Thyroid gland (tissue), 4 donors: Measurements from ENCODE around the gene ITLN2. TPM values are rescaled to one million over a fixed set of nuclear protein-coding genes. Genes with fewer than 3 reads are reported as not detected.

Source experiments
- total RNA-seq, 4 donors: library from RNA; depleted of rRNA; stranded (reverse); fragments of >200 nt; gene quantifications; one replicate each; pipeline ENCODE4 v1.2.3, GENCODE V29; 2016

ITLN2 gene
- total RNA-seq, 4 donors from 2014 or later, result not detected

Other genes with a start within 250 kb of the ITLN2 start
- gene CD48, start 243.0 kb downstream of the ITLN2 start, total RNA-seq, result 10 to 100 TPM in 1 of 4 donors, 1 to 10 TPM in 3; 3.5 to 13.6 (median 4.8) TPM
- gene SLAMF7, start 215.6 kb downstream of the ITLN2 start, total RNA-seq, result under 1 TPM; 0.22 to 0.93 (median 0.37) TPM
- gene LY9, start 158.6 kb downstream of the ITLN2 start, total RNA-seq, result 1 to 10 TPM in 1 of 4 donors, under 1 TPM in 3; 0.33 to 2.1 (median 0.63) TPM
- under 1 TPM in 1 of 4 donors, not detected in 3; 0.27 TPM for gene CD244, start 91.9 kb downstream of the ITLN2 start, total RNA-seq
- not detected for gene ITLN1, start 69.6 kb downstream of the ITLN2 start, total RNA-seq
- 100 to 1,000 TPM in 2 of 4 donors, 10 to 100 TPM in 2; 80.8 to 122 (median 98.3) TPM for gene F11R, start 66.3 kb upstream of the ITLN2 start, total RNA-seq
- gene TSTD1, start 84.2 kb upstream of the ITLN2 start, total RNA-seq, result 100 to 1,000 TPM; 256 to 466 (median 320) TPM
- 10 to 100 TPM; 56.0 to 71.0 (median 70.3) TPM for gene USF1, start 91.2 kb upstream of the ITLN2 start, total RNA-seq
- 1 to 10 TPM; 1.4 to 3.5 (median 2.9) TPM for gene ARHGAP30, start 115.1 kb upstream of the ITLN2 start, total RNA-seq
- under 1 TPM in 1 of 4 donors, not detected in 3; 0.27 TPM for gene NECTIN4, start 134.7 kb upstream of the ITLN2 start, total RNA-seq
- 10 to 100 TPM in 3 of 4 donors, 1 to 10 TPM in 1; 6.9 to 31.8 (median 19.2) TPM for gene KLHDC9, start 143.6 kb upstream of the ITLN2 start, total RNA-seq
- 10 to 100 TPM; 23.8 to 58.2 (median 30.3) TPM for gene PFDN2, start 163.2 kb upstream of the ITLN2 start, total RNA-seq
- 10 to 100 TPM; 36.4 to 50.4 (median 47.9) TPM for gene NIT1, start 163.3 kb upstream of the ITLN2 start, total RNA-seq
- 10 to 100 TPM; 27.5 to 34.6 (median 31.1) TPM for gene DEDD, start 177.9 kb upstream of the ITLN2 start, total RNA-seq
- gene UFC1, start 199.2 kb upstream of the ITLN2 start, total RNA-seq, result 10 to 100 TPM; 37.6 to 90.4 (median 62.1) TPM
- gene USP21, start 204.7 kb upstream of the ITLN2 start, total RNA-seq, result 10 to 100 TPM; 21.2 to 27.6 (median 23.0) TPM
- 10 to 100 TPM; 12.6 to 30.0 (median 21.8) TPM for gene PPOX, start 211.6 kb upstream of the ITLN2 start, total RNA-seq
- gene B4GALT3, start 222.7 kb upstream of the ITLN2 start, total RNA-seq, result 10 to 100 TPM; 24.1 to 34.0 (median 29.2) TPM
- 10 to 100 TPM in 1 of 4 donors, 1 to 10 TPM in 3; 4.6 to 24.4 (median 9.4) TPM for gene ADAMTS4, start 244.2 kb upstream of the ITLN2 start, total RNA-seq
- gene NDUFS2, start 247.6 kb upstream of the ITLN2 start, total RNA-seq, result 100 to 1,000 TPM in 2 of 4 donors, 10 to 100 TPM in 2; 75.4 to 122 (median 99.9) TPM